Stimulated activated CD8-positive, alpha-beta memory T cell treated with anti-CD3 and anti-CD28 coated beads, Interleukin-12 subunit alpha, Interleukin-12 subunit beta, amount 100 ng/mL, for 24 hours (primary cell): ENCODE data around the gene PIK3CD.

Experiments used
- DNase-seq: peaks from one replicate; pipeline ENCODE4 v3.0.0-alpha.2; 2020; ENCODE audit errors: extremely low read depth

Gene PIK3CD

GRCh38 chr1:9774712-9775679 lies 123.5 kb downstream of the PIK3CD start:
- DNase-seq, result no peak

GRCh38 chr1:9776685-9777084 lies 125.2 kb downstream of the PIK3CD start:
- no peak for DNase-seq
